DMS79 treated with DMSO at 0.1 percent for 48 hours (cell line): ENCODE data around the gene CTNS.

Source experiments
- DNase-seq: peaks from one replicate; lab custom pipeline; 2025; lab: John Stamatoyannopoulos, UW

CTNS gene

GRCh38 chr17:3659541-3660111 lies 23.1 kb downstream of the CTNS start:
- DNase-seq, result no peak

GRCh38 chr17:3660311-3660891 lies 23.8 kb downstream of the CTNS start:
- DNase-seq, result no peak

GRCh38 chr17:3663102-3664011 lies 26.8 kb downstream of the CTNS start:
- DNase-seq, result no peak

- no peak for DNase-seq
Measured at GRCh38 chr17:3665834-3666233, 29.3 kb downstream of the CTNS start.

- no peak for DNase-seq
Measured at GRCh38 chr17:3666516-3666915, 30.0 kb downstream of the CTNS start.

GRCh38 chr17:3667366-3668278 lies 31.1 kb downstream of the CTNS start:
- DNase-seq, result peak; percentile 40

GRCh38 chr17:3668279-3669084 lies 31.9 kb downstream of the CTNS start, which contains the start of the genes EMC6 and TAX1BP3:
Gene EMC6, plus strand, starts transcription at chr17:3668812. Its CDS starts 335 bp downstream, at chr17:3669147.
Gene TAX1BP3, minus strand, starts transcription at chr17:3668578. Its CDS starts 52 bp downstream, at chr17:3668526.
- peak; percentile 95 for DNase-seq

GRCh38 chr17:3669085-3669347 lies 32.5 kb downstream of the CTNS start:
- DNase-seq, result no peak

- peak; percentile 57 for DNase-seq
Measured at GRCh38 chr17:3669548-3669947, 33.0 kb downstream of the CTNS start.

- no peak for DNase-seq
Measured at GRCh38 chr17:3672571-3672970, 36.0 kb downstream of the CTNS start.

GRCh38 chr17:3675886-3676285 lies 39.3 kb downstream of the CTNS start:
- DNase-seq, result no peak

- DNase-seq, result no peak
Measured at GRCh38 chr17:3678095-3678820, 41.7 kb downstream of the CTNS start.

GRCh38 chr17:3678821-3679530 lies 42.4 kb downstream of the CTNS start:
- no peak for DNase-seq

- no peak for DNase-seq
Measured at GRCh38 chr17:3679531-3680126, 43.1 kb downstream of the CTNS start.

GRCh38 chr17:3681057-3681456 lies 44.5 kb downstream of the CTNS start:
- DNase-seq, result no peak

- DNase-seq, result no peak
Measured at GRCh38 chr17:3681565-3681964, 45.0 kb downstream of the CTNS start.

GRCh38 chr17:3682033-3682432 lies 45.5 kb downstream of the CTNS start:
- no peak for DNase-seq

- DNase-seq, result no peak
Measured at GRCh38 chr17:3683054-3683511, 46.5 kb downstream of the CTNS start.

- DNase-seq, result no peak
Measured at GRCh38 chr17:3685174-3685573, 48.6 kb downstream of the CTNS start.
